ENCODE data around the gene PDE4B.
"Not testable (repeated sequence)": the region's sequence is repeated elsewhere in the genome, so short reads cannot be mapped to it uniquely, and the experiment has no call there.

The PDE4B gene

GRCh38 chr1:66296370-66296769 is 503.7 kb downstream of the PDE4B start:
- DNase-seq = no peak

GRCh38 chr1:66296951-66297350 is 504.3 kb downstream of the PDE4B start:
- no peak for DNase-seq

- no peak for DNase-seq
These were observed 505.8 kb downstream of the PDE4B start for GRCh38 chr1:66298464-66298863.

GRCh38 chr1:66300280-66300971 is 507.7 kb downstream of the PDE4B start:
- DNase-seq = no peak

- DNase-seq = no peak
These were observed 508.3 kb downstream of the PDE4B start for GRCh38 chr1:66300972-66301451.

GRCh38 chr1:66302184-66302742 is 509.6 kb downstream of the PDE4B start:
- no peak for DNase-seq

GRCh38 chr1:66302815-66303214 is 510.1 kb downstream of the PDE4B start:
- no peak for DNase-seq

GRCh38 chr1:66303646-66304045 is 511.0 kb downstream of the PDE4B start:
- DNase-seq = no peak

GRCh38 chr1:66304128-66304527 is 511.4 kb downstream of the PDE4B start:
- no peak for DNase-seq

- DNase-seq = no peak
These were observed 513.2 kb downstream of the PDE4B start for GRCh38 chr1:66305927-66306326.

- no peak for DNase-seq
These were observed 516.5 kb downstream of the PDE4B start for GRCh38 chr1:66309006-66309741.

GRCh38 chr1:66311092-66311491 is 518.4 kb downstream of the PDE4B start:
- no peak for DNase-seq

- no peak for DNase-seq
These were observed 518.9 kb downstream of the PDE4B start for GRCh38 chr1:66311628-66312027.

- no peak for DNase-seq
These were observed 519.7 kb downstream of the PDE4B start for GRCh38 chr1:66312271-66312990.

- no peak for DNase-seq
These were observed 520.7 kb downstream of the PDE4B start for GRCh38 chr1:66313429-66313828.

GRCh38 chr1:66315671-66316070 is 523.0 kb downstream of the PDE4B start:
- DNase-seq = no peak

GRCh38 chr1:66316464-66317247 is 524.0 kb downstream of the PDE4B start:
- DNase-seq = no peak

GRCh38 chr1:66317248-66317515 is 524.5 kb downstream of the PDE4B start:
- DNase-seq = no peak

- no peak for DNase-seq
These were observed 527.5 kb downstream of the PDE4B start for GRCh38 chr1:66320231-66320630.

- DNase-seq = not testable (repeated sequence)
These were observed 529.8 kb downstream of the PDE4B start for GRCh38 chr1:66322462-66322861.

GRCh38 chr1:66323958-66324625 is 531.4 kb downstream of the PDE4B start:
- no peak for DNase-seq

Data from activated T-cell treated with anti-CD3 and anti-CD28 coated beads, Interleukin-2, amount 50 U/mL, for 1 hour (primary cell).